HG03025 (cell line): Measurements from ENCODE around the gene CWC22.
A peak's percentile ranks its signal among the peaks of the same experiment; 100 is the strongest.
"Not testable (repeated sequence)": the region's sequence is repeated elsewhere in the genome, so short reads cannot be mapped to it uniquely, and the experiment has no call there.

ENCODE experiments used
- ATAC-seq: cut with Tn5 transposase; IDR thresholded peaks from one replicate; pipeline ENCODE4 v1.9.1; 2021; ENCODE audit warnings: mild to moderate bottlenecking, moderate library complexity; ENCODE audit not compliant: unreplicated experiment, low FRiP score

The CWC22 gene

GRCh38 chr2:180006781-180007579 lies at the start of gene CWC22:
CWC22 (minus strand) TSS chr2:180007297; CDS start chr2:179993341, 13,956 bp downstream.
- ATAC-seq = peak; percentile 99

- no peak for ATAC-seq
Observed at GRCh38 chr2:180056367-180057118, 49.4 kb upstream of the CWC22 start.

- not testable (repeated sequence) for ATAC-seq
Observed at GRCh38 chr2:180054576-180054975, 47.5 kb upstream of the CWC22 start.

- no peak for ATAC-seq
Observed at GRCh38 chr2:180050246-180050645, 43.1 kb upstream of the CWC22 start.

- ATAC-seq = no peak
Observed at GRCh38 chr2:180048251-180048650, 41.2 kb upstream of the CWC22 start.

- ATAC-seq = no peak
Observed at GRCh38 chr2:180046776-180047175, 39.7 kb upstream of the CWC22 start.

- ATAC-seq = no peak
Observed at GRCh38 chr2:180046202-180046601, 39.1 kb upstream of the CWC22 start.

- no peak for ATAC-seq
Observed at GRCh38 chr2:180040146-180040925, 33.2 kb upstream of the CWC22 start.

- no peak for ATAC-seq
Observed at GRCh38 chr2:180038997-180039396, 31.9 kb upstream of the CWC22 start.

GRCh38 chr2:180033993-180034894 lies 27.1 kb upstream of the CWC22 start:
- no peak for ATAC-seq

- ATAC-seq = no peak
Observed at GRCh38 chr2:180029575-180029974, 22.5 kb upstream of the CWC22 start.

- no peak for ATAC-seq
Observed at GRCh38 chr2:180021850-180022249, 14.8 kb upstream of the CWC22 start.

GRCh38 chr2:180017784-180018183 lies 10.7 kb upstream of the CWC22 start:
- no peak for ATAC-seq

GRCh38 chr2:180016937-180017336 lies 9.8 kb upstream of the CWC22 start:
- ATAC-seq = no peak

GRCh38 chr2:180015951-180016709 lies 9.0 kb upstream of the CWC22 start:
- no peak for ATAC-seq

- no peak for ATAC-seq
Observed at GRCh38 chr2:180012523-180012922, 5.4 kb upstream of the CWC22 start.

GRCh38 chr2:180010701-180011100 lies 3.6 kb upstream of the CWC22 start:
- ATAC-seq = no peak

GRCh38 chr2:180006231-180006630 lies 866 bp downstream of the CWC22 start:
- no peak for ATAC-seq

GRCh38 chr2:180005465-180005864 lies 1.6 kb downstream of the CWC22 start:
- ATAC-seq = not testable (repeated sequence)
